Liver (tissue), 3 donors: ENCODE results near the gene RAB29.

Experiments
- CTCF ChIP-seq: fragments of 150-350 bp; IDR thresholded peaks from 2 replicates; pipeline ENCODE4 v1.5.1; 2017; ENCODE audit warnings: improper control_type of control experiment, low read depth, low read length; ENCODE audit not compliant: missing input control
- FOXA1 ChIP-seq: IDR thresholded peaks from 2 replicates; pipeline ENCODE4 v1.6.1; 2016; ENCODE audit warnings: antibody characterized with exemption
- FOXA2 ChIP-seq: IDR thresholded peaks from 2 replicates; pipeline ENCODE4 v1.6.1; 2016; ENCODE audit warnings: antibody characterized with exemption
- JUND ChIP-seq, 2 donors: IDR thresholded peaks; 2 replicates each; pipeline ENCODE4 v1.6.1; 2016; ENCODE audit warnings: antibody characterized with exemption in 2 of 2
- MAX ChIP-seq: IDR thresholded peaks from 2 replicates; pipeline ENCODE4 v1.6.1; 2016; ENCODE audit warnings: antibody characterized with exemption
- RAD21 ChIP-seq, 2 donors: IDR thresholded peaks; 2 replicates each; pipeline ENCODE4 v1.6.1; 2016; ENCODE audit warnings: antibody characterized with exemption in 2 of 2, mild to moderate bottlenecking in 2 of 2
- REST ChIP-seq: IDR thresholded peaks from 2 replicates; pipeline ENCODE4 v1.6.1; 2016; ENCODE audit warnings: antibody characterized with exemption, mild to moderate bottlenecking
- YY1 ChIP-seq: IDR thresholded peaks from 2 replicates; pipeline ENCODE4 v1.6.1; 2016; ENCODE audit warnings: antibody characterized with exemption, mild to moderate bottlenecking
- ZBTB33 ChIP-seq: IDR thresholded peaks from 2 replicates; pipeline ENCODE4 v1.6.1; 2016; ENCODE audit warnings: antibody characterized with exemption
- donor health status: healthy.
- donor health status: healthy.

- no peak for TF ChIP-seq MAX
- no peak for TF ChIP-seq CTCF
- no peak for TF ChIP-seq RAD21 (IDR thresholded peaks at IDR 0.05)
- no peak for TF ChIP-seq REST
- TF ChIP-seq ZBTB33 = no peak
- TF ChIP-seq JUND (IDR thresholded peaks at IDR 0.05) = no peak
- no peak for TF ChIP-seq FOXA1
- TF ChIP-seq FOXA2 = no peak
- no peak for TF ChIP-seq YY1
These were observed 4.7 kb downstream of the RAB29 start for GRCh38 chr1:205770618-205771017.
